ENCODE data around the gene ODF2. TPM values are rescaled to one million over a fixed set of nuclear protein-coding genes. Genes with fewer than 3 reads are reported as not detected.
A peak's percentile ranks its signal among the peaks of the same experiment; 100 is the strongest.
"Not testable (repeated sequence)": the region's sequence is repeated elsewhere in the genome, so short reads cannot be mapped to it uniquely, and the experiment has no call there.

ODF2 gene
- polyA plus RNA-seq, 4 donors, result 4.0 to 21.8 (median 11.9) TPM

DNA sequence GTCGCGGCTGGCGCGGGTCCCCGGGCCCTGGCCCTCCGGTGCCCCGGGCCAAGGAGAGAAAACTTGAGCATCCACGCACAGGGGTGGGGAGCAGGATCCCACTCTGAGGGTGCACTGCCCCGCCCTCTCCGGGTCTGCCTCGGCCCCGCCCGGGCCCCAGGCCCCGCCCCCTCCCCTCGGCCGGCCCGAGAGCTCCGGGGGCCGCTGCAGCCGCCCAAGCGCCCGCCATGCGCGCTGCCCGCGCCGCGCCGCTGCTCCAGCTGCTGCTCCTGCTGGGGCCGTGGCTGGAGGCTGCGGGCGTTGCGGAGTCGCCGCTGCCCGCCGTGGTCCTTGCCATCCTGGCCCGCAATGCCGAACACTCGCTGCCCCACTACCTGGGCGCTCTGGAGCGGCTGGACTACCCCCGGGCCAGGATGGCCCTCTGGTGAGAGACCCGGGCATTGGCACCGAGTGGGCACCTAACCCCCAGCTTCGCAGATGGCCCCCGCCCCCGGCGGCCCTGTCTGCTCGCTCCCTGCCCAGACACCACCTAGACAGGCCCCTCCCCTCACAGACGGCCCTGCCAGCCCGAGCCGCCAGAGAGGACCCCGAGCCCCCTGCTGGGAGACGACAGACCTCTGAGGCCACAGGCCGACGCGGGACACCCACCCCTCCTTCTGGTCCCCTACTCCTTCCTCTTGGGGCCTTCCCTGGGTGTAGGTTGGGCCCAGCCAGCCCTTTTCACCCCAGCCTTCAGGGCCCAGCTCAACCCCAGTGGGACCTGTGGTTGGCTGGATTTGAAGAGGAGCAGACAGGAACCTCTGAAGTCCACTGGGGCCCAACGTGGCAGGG lies 34.9 kb upstream of the ODF2 start, which contains the start of gene CERCAM:
Gene CERCAM (plus strand): TSS at position 207 of the 831 bp plus-strand sequence. CDS start 21 bp downstream, at position 228.
- 1 to 3% (median 1%) methylated on average over 31 to 59 of the region's 59 CpGs for WGBS, 3 donors

DNA sequence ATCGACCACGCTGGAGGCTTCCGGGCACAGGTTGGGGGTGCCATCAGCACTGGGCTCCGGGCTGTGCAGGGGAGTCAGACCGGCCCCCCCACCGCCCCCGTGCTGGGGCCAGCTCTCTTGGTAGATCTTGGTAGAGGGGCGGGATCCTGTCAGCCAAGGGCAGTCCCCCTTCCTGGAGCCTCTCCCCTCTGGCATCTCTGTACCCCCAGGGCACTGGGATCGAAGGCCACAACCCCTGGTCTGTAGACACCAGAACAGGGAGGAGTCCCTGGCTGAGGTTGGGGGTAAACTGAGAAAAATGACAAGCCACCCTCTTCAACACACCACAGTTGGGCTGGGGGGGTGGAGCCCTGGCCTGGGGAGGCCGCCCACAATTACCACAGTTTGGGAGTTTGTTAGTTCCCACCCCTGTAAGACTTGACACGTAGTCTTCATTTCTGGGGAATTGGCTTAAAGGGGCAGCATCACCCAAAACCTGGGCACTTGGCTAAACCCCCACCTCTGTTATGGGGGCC lies 34.3 kb upstream of the ODF2 start:
- no peak overlapping the region for H3K27ac ChIP-seq (ENCODE audit: low read depth in 1 of 3, low read length in 2 of 3)
- DNase-seq, result no peak
- no peak for FAIRE-seq
- H3K4me1 ChIP-seq (ENCODE audit: control insufficient read depth in 3 of 3, insufficient read depth in 2 of 3, low read depth in 1 of 3, low read length in 2 of 3), result peaks cover 0 to 22% (median 0%) of the 10 kb centered on the region in 3 donors
- 38 to 41% (median 40%) methylated on average over 11 of the region's 11 CpGs for WGBS, 3 donors
- H3K36me3 ChIP-seq (ENCODE audit: control insufficient read depth in 3 of 3, insufficient read depth in 2 of 3, low read depth in 1 of 3, low read length in 3 of 3), result peaks cover 0 to 5% (median 0%) of the 10 kb centered on the region in 3 donors
- peaks cover 0 to 20% (median 3%) of the 10 kb centered on the region in 3 donors for H3K27me3 ChIP-seq (ENCODE audit: control insufficient read depth in 3 of 3, insufficient read depth in 3 of 3, low read length in 3 of 3)
- H3K4me3 ChIP-seq (ENCODE audit: low read depth in 1 of 3, low read length in 3 of 3), result peak overlapping the region in 1 of 3 donors; percentile 65
- no peaks in the 10 kb centered on the region for H3K9me3 ChIP-seq (ENCODE audit: control insufficient read depth in 2 of 2, insufficient read depth in 1 of 2, low read depth in 1 of 2, low read length in 1 of 2)

More for the DNA sequence above, 34.9 kb upstream of the ODF2 start, which contains the start of gene CERCAM:
- Histone ChIP-seq H3K27ac (ENCODE audit: low read depth in 1 of 3, low read length in 2 of 3) (peak within 1 kb of the TSS; percentile 17 to 38 (median 34)), H3K4me1 (ENCODE audit: control insufficient read depth in 3 of 3, insufficient read depth in 2 of 3, low read depth in 1 of 3, low read length in 2 of 3) (peaks cover 0 to 26% (median 0%) of the 10 kb centered on the region in 3 donors), H3K27me3 (ENCODE audit: control insufficient read depth in 3 of 3, insufficient read depth in 3 of 3, low read length in 3 of 3) (peaks cover 0 to 20% (median 5%) of the 10 kb centered on the region in 3 donors), H3K36me3 (ENCODE audit: control insufficient read depth in 3 of 3, insufficient read depth in 2 of 3, low read depth in 1 of 3, low read length in 3 of 3) (peaks cover 0 to 5% (median 0%) of the 10 kb centered on the region in 3 donors), H3K9me3 (ENCODE audit: control insufficient read depth in 2 of 2, insufficient read depth in 1 of 2, low read depth in 1 of 2, low read length in 1 of 2) (no peaks in the 10 kb centered on the region), H3K4me3 (ENCODE audit: low read depth in 1 of 3, low read length in 3 of 3) (peak within 1 kb of the TSS; percentile 65 to 80 (median 71))
- FAIRE-seq, result no peak
- DNase-seq, result peak in 1 of 2 donors; percentile 27

DNA sequence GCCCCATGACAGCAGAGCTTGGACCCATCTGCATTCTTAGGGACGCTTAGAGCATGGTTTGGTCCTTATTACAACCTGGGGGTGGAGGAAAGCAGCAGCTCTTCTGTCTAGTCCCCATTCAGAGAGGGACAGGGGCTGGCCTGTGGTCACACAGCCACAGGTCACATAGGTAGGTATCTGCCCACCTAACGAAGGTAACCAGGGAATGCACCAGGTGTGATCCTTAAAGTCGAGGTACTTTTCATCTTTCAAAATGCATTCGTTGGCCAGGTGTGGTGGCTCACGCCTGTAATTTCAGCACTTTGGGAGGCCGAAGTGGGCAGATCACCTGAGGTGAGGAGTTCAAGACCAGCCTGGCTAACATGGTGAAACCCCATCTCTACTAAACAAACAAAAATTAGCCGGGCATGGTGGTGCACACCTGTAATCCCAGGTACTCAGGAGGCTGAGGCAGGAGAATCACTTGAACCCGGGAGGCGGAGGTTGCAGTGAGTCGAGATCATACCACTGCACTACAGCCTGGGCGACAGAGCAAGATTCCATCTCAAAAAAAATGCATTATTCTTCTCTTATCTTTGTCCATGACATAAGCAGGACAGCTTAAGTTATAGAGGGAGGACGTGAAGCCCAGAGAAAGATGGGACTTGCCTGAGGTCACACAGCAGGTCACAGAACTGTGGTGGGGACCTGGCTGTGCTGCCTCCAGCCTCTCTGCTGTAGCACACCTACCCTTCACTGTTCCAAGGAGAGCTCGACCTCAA lies 33.6 kb upstream of the ODF2 start:
- not testable (repeated sequence) for H3K36me3 ChIP-seq (ENCODE audit: control insufficient read depth in 3 of 3, insufficient read depth in 2 of 3, low read depth in 1 of 3, low read length in 3 of 3); FAIRE-seq; H3K4me3 ChIP-seq (ENCODE audit: low read depth in 1 of 3, low read length in 3 of 3); H3K27ac ChIP-seq (ENCODE audit: low read depth in 1 of 3, low read length in 2 of 3); DNase-seq; H3K9me3 ChIP-seq (ENCODE audit: control insufficient read depth in 2 of 2, insufficient read depth in 1 of 2, low read depth in 1 of 2, low read length in 1 of 2)
- H3K27me3 ChIP-seq (ENCODE audit: control insufficient read depth in 3 of 3, insufficient read depth in 3 of 3, low read length in 3 of 3), result peaks cover 0 to 20% (median 3%) of the 10 kb centered on the region in 3 donors
- 67 to 83% (median 71%) methylated on average over 13 of the region's 13 CpGs for WGBS, 3 donors
- peaks cover 0 to 22% (median 0%) of the 10 kb centered on the region in 3 donors for H3K4me1 ChIP-seq (ENCODE audit: control insufficient read depth in 3 of 3, insufficient read depth in 2 of 3, low read depth in 1 of 3, low read length in 2 of 3)

DNA sequence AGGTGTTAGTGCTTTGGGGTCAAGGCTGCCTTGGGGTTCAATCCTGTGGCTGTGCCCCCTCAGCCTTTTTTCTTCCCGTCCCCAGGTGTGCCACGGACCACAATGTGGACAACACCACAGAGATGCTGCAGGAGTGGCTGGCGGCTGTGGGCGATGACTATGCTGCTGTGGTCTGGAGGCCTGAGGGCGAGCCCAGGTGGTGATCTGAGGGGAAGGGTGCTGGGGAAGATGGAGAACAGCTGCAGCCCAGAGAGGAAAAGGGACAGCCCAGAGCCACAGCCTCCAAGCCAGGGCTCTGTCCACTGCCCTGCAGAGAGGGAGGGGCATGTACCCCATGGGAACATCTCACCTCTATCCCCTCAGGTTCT lies 33.0 kb upstream of the ODF2 start:
- Histone ChIP-seq H3K4me1 (ENCODE audit: control insufficient read depth in 3 of 3, insufficient read depth in 2 of 3, low read depth in 1 of 3, low read length in 2 of 3) (peaks cover 0 to 22% (median 0%) of the 10 kb centered on the region in 3 donors), H3K27ac (ENCODE audit: low read depth in 1 of 3, low read length in 2 of 3) (no peak overlapping the region), H3K36me3 (ENCODE audit: control insufficient read depth in 3 of 3, insufficient read depth in 2 of 3, low read depth in 1 of 3, low read length in 3 of 3) (peaks cover 0 to 5% (median 0%) of the 10 kb centered on the region in 3 donors), H3K9me3 (ENCODE audit: control insufficient read depth in 2 of 2, insufficient read depth in 1 of 2, low read depth in 1 of 2, low read length in 1 of 2) (no peaks in the 10 kb centered on the region), H3K27me3 (ENCODE audit: control insufficient read depth in 3 of 3, insufficient read depth in 3 of 3, low read length in 3 of 3) (peaks cover 0 to 17% (median 3%) of the 10 kb centered on the region in 3 donors), H3K4me3 (ENCODE audit: low read depth in 1 of 3, low read length in 3 of 3) (no peak overlapping the region)
- 53 to 78% (median 65%) methylated on average over 4 to 5 of the region's 5 CpGs for WGBS, 3 donors
- DNase-seq (no peak), FAIRE-seq (no peak)

DNA sequence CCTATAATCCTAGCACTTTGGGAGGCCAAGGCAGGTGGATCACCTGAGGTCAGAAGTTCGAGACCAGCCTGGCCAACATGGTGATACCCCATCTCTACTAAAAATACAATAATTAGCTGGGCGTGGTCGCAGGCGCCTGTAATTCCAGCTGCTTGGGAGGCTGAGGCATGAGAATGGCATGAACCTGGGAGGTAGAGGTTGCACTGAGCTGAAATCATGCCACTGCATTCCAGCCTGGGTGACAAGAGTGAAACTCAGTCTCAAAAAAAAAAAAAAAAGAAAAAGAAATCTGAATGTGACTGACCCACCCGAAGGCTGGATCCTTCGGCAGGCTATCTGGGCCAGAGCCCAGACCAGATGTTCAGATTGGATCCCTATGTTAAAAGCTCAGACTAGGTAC lies 32.5 kb upstream of the ODF2 start:
- H3K36me3 ChIP-seq (ENCODE audit: control insufficient read depth in 3 of 3, insufficient read depth in 2 of 3, low read depth in 1 of 3, low read length in 3 of 3); DNase-seq; H3K4me3 ChIP-seq (ENCODE audit: low read depth in 1 of 3, low read length in 3 of 3); FAIRE-seq; H3K27ac ChIP-seq (ENCODE audit: low read depth in 1 of 3, low read length in 2 of 3); H3K9me3 ChIP-seq (ENCODE audit: control insufficient read depth in 2 of 2, insufficient read depth in 1 of 2, low read depth in 1 of 2, low read length in 1 of 2): not testable (repeated sequence)
- Histone ChIP-seq H3K4me1 (ENCODE audit: control insufficient read depth in 3 of 3, insufficient read depth in 2 of 3, low read depth in 1 of 3, low read length in 2 of 3) (peaks cover 0 to 22% (median 0%) of the 10 kb centered on the region in 3 donors), H3K27me3 (ENCODE audit: control insufficient read depth in 3 of 3, insufficient read depth in 3 of 3, low read length in 3 of 3) (peaks cover 0 to 17% (median 3%) of the 10 kb centered on the region in 3 donors)
- WGBS, 3 donors, result 36 to 67% (median 41%) methylated on average over 6 of the region's 6 CpGs

DNA sequence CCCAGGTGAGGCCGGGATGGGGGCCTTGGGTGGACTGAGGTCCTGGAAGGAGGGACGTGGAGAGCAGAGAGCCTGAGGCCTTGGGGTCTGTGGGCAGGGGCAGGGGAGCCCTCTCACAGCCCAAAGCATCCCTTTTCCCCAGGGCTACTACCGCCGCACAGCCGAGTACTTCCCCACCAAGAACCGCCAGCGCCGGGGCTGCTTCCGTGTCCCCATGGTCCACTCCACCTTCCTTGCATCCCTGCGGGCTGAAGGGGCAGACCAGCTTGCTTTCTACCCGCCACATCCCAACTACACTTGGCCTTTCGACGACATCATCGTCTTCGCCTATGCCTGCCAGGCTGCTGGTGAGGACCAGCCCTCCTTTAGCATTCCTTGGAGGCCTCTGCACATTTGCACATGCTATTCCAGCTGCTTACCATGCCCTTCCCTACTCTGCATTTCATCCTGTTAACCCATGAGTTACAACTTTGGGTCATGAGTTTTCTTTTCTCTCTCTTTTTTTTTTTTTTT lies 31.5 kb upstream of the ODF2 start:
- no peak for DNase-seq
- 89 to 92% (median 91%) methylated on average over 8 to 15 of the region's 15 CpGs for WGBS, 3 donors
- H3K27me3 ChIP-seq (ENCODE audit: control insufficient read depth in 3 of 3, insufficient read depth in 3 of 3, low read length in 3 of 3), result peaks cover 0 to 9% (median 0%) of the 10 kb centered on the region in 3 donors
- FAIRE-seq, result no peak
- H3K4me3 ChIP-seq (ENCODE audit: low read depth in 1 of 3, low read length in 3 of 3), result no peak overlapping the region
- no peaks in the 10 kb centered on the region for H3K9me3 ChIP-seq (ENCODE audit: control insufficient read depth in 2 of 2, insufficient read depth in 1 of 2, low read depth in 1 of 2, low read length in 1 of 2)
- H3K4me1 ChIP-seq (ENCODE audit: control insufficient read depth in 3 of 3, insufficient read depth in 2 of 3, low read depth in 1 of 3, low read length in 2 of 3), result peaks cover 0 to 16% (median 0%) of the 10 kb centered on the region in 3 donors
- peaks cover 0 to 7% (median 0%) of the 10 kb centered on the region in 3 donors for H3K36me3 ChIP-seq (ENCODE audit: control insufficient read depth in 3 of 3, insufficient read depth in 2 of 3, low read depth in 1 of 3, low read length in 3 of 3)
- H3K27ac ChIP-seq (ENCODE audit: low read depth in 1 of 3, low read length in 2 of 3), result no peak overlapping the region

DNA sequence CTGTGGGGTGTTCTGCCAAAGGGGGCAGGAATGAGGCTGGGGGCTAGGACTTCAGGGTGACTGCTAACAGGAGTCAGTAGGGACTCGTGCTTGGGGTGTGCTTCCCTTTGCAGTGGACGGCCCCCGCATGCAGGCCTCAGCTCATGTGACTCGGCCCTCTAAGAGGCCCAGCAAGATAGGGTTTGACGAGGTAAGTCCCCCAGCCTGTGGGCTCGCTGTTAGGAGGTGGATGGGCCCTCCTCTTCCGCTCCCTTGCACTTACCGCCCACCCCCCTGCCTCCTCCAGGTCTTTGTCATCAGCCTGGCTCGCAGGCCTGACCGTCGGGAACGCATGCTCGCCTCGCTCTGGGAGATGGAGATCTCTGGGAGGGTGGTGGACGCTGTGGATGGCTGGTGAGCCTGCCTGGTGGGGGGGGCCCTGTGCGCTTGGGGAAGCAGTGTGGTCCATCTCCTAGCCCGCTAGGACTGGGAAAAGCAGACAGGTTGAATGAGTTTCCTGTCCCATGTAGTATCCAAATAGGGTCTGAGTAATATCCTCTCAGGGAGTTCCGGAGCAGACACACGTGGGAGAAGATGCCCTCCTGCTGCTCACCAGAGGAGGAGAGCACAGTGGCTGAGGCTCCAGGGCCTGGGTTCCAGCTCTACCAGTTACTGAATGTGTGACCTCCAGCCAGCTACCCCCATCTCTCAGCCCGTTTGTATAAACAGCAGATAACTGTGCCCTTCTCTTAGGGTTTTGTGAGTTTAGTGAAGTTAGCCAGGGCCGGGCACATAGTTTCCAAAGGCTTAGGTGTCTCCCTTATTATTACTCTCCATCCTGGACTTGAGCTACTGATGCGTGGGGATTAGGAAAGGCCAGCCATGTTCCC lies 26.9 kb upstream of the ODF2 start:
- Histone ChIP-seq H3K27ac (ENCODE audit: low read depth in 1 of 3, low read length in 2 of 3) (no peak overlapping the region), H3K9me3 (ENCODE audit: control insufficient read depth in 2 of 2, insufficient read depth in 1 of 2, low read depth in 1 of 2, low read length in 1 of 2) (no peaks in the 10 kb centered on the region), H3K27me3 (ENCODE audit: control insufficient read depth in 3 of 3, insufficient read depth in 3 of 3, low read length in 3 of 3) (no peaks in the 10 kb centered on the region), H3K36me3 (ENCODE audit: control insufficient read depth in 3 of 3, insufficient read depth in 2 of 3, low read depth in 1 of 3, low read length in 3 of 3) (peaks cover 0 to 9% (median 0%) of the 10 kb centered on the region in 3 donors), H3K4me1 (ENCODE audit: control insufficient read depth in 3 of 3, insufficient read depth in 2 of 3, low read depth in 1 of 3, low read length in 2 of 3) (no peaks in the 10 kb centered on the region), H3K4me3 (ENCODE audit: low read depth in 1 of 3, low read length in 3 of 3) (no peak overlapping the region)
- WGBS, 3 donors, result 77 to 84% (median 82%) methylated on average over 22 of the region's 22 CpGs
- no peak for FAIRE-seq
- no peak for DNase-seq

All from small intestine (tissue), 7 donors.